Keratinocyte (primary cell): Measurements from ENCODE around the gene KLK6. TPM values are rescaled to one million over a fixed set of nuclear protein-coding genes. Genes with fewer than 3 reads are reported as not detected.

ENCODE experiments used
- DNase-seq: peaks from one replicate; pipeline ENCODE4 v3.0.0-alpha.2; 2011; ENCODE audit warnings: low read depth, missing footprints, low spot score
- FAIRE-seq: peaks from 2 replicates; lab custom pipeline; 2011; peaks lifted over from hg19 to GRCh38; lab: Jason Lieb, UNC
- H2AFZ ChIP-seq: 2 replicates; pipeline ENCODE4 v1.6.0; 2012; ENCODE audit warnings: low read length, control low read depth, inconsistent platforms; ENCODE audit not compliant: control insufficient read depth
- H3K27ac ChIP-seq: 2 replicates; pipeline ENCODE4 v1.5.1; 2011; ENCODE audit warnings: low read length; ENCODE audit not compliant: control insufficient read depth, insufficient read depth
- H3K27me3 ChIP-seq: 3 replicates; pipeline ENCODE4 v1.6.0; 2011; ENCODE audit warnings: low read length; ENCODE audit not compliant: control insufficient read depth, insufficient read depth; ENCODE audit errors: extremely low read depth
- H3K36me3 ChIP-seq, 2 experiments: 2 replicates in 1 of 2; 3 replicates in 1 of 2; pipeline ENCODE4 v1.5.1; 2011; ENCODE audit warnings: low read length in 2 of 2, mild to moderate bottlenecking in 1 of 2; ENCODE audit not compliant: control insufficient read depth in 2 of 2, insufficient read depth in 2 of 2; ENCODE audit errors: extremely low read depth in 1 of 2
- H3K4me1 ChIP-seq: 3 replicates; pipeline ENCODE4 v1.5.1; 2011; ENCODE audit warnings: low read length; ENCODE audit not compliant: control insufficient read depth, insufficient read depth; ENCODE audit errors: extremely low read depth
- H3K4me2 ChIP-seq: 3 replicates; pipeline ENCODE4 v1.6.0; 2011; ENCODE audit warnings: low read depth, low read length; ENCODE audit not compliant: control insufficient read depth, insufficient read depth; ENCODE audit errors: extremely low read depth
- H3K4me3 ChIP-seq, 3 experiments: fragments of 200-600 bp in 1 of 3; sonication (generic) in 1 of 3; 2 replicates in 2 of 3; 3 replicates in 1 of 3; pipeline ENCODE4 v1.5.1; 2011 to 2016; ENCODE audit warnings: low read length in 3 of 3, mild to moderate bottlenecking in 3 of 3, control low read depth in 2 of 3, inconsistent platforms in 1 of 3, low read depth in 1 of 3, mixed read lengths in 1 of 3, mixed run types in 1 of 3, moderate library complexity in 1 of 3; ENCODE audit not compliant: control insufficient read depth in 2 of 3, insufficient read depth in 2 of 3; ENCODE audit errors: extremely low read depth in 1 of 3
- H3K79me2 ChIP-seq: 2 replicates; pipeline ENCODE4 v1.6.0; 2012; ENCODE audit warnings: low read length; ENCODE audit not compliant: control insufficient read depth, insufficient read depth
- H3K9ac ChIP-seq: 3 replicates; pipeline ENCODE4 v1.6.0; 2011; ENCODE audit warnings: low read length; ENCODE audit not compliant: control insufficient read depth, insufficient read depth; ENCODE audit errors: extremely low read depth
- H3K9me1 ChIP-seq: 3 replicates; pipeline ENCODE4 v1.6.0; 2011; ENCODE audit warnings: low read length; ENCODE audit not compliant: control insufficient read depth, insufficient read depth; ENCODE audit errors: extremely low read depth
- H3K9me3 ChIP-seq: 2 replicates; pipeline ENCODE4 v1.5.1; 2012; ENCODE audit warnings: low read depth, low read length; ENCODE audit not compliant: control insufficient read depth
- H4K20me1 ChIP-seq: 3 replicates; pipeline ENCODE4 v1.6.0; 2011; ENCODE audit warnings: low read length; ENCODE audit not compliant: control insufficient read depth, insufficient read depth; ENCODE audit errors: extremely low read depth
- CTCF ChIP-seq, 3 experiments: IDR thresholded peaks in 1 of 3; conservative IDR thresholded peaks in 1 of 3; optimal IDR thresholded peaks in 1 of 3; 2 replicates in 2 of 3; 3 replicates in 1 of 3; pipeline versions ENCODE3 to v1.5.1; 2011; ENCODE audit warnings: low read length in 3 of 3, mild to moderate bottlenecking in 3 of 3, moderate library complexity in 2 of 3, control low read depth in 1 of 3, inconsistent platforms in 1 of 3; ENCODE audit not compliant: insufficient read depth in 2 of 3; ENCODE audit errors: extremely low read depth in 1 of 3
- EZH2 ChIP-seq: IDR thresholded peaks from one replicate; pipeline ENCODE4 v1.6.1; 2012; ENCODE audit warnings: inconsistent platforms, mild to moderate bottlenecking, low read length, moderate library complexity
- dilution Hi-C: fragments of 300-500 bp; cut with MboI; formaldehyde crosslinking; loops from one replicate; pipeline ENCODE4 v1.7.0; 2020; ENCODE audit warnings: low sequenced_read_pairs; ENCODE audit not compliant: extremely low pct_ligation_motif_present
- polyA plus RNA-seq, 5 experiments: library from polyadenylated mRNA; depleted of rRNA in 3 of 5; stranded (reverse) in 3 of 5; stranded (forward) in 1 of 5; unstranded in 1 of 5; fragments of >200 nt; gene quantifications; 1 replicate in 1 of 5; 2 replicates in 3 of 5; 3 replicates in 1 of 5; pipeline versions ENCODE4 v1.2.1 to v1.2.3, GENCODE V29; 2011 to 2012; ENCODE audit warnings: missing spikeins in 2 of 5, low read depth in 1 of 5, low replicate concordance in 1 of 5

The KLK6 gene
- polyA plus RNA-seq, 1 donor (not counting 4 experiments of a cell fraction or from before 2014, with no cell fraction given) = 1.9 TPM

- FAIRE-seq (no peak), DNase-seq (no peak)
- Histone ChIP-seq H3K9ac (no peak overlapping the region), H3K79me2 (peaks cover 7% of the 10 kb centered on the region), H3K27me3 (no peaks in the 10 kb centered on the region), H3K9me3 (no peaks in the 10 kb centered on the region), H3K36me3 (no peaks in the 10 kb centered on the region), H3K4me3 (no peak overlapping the region), H2AFZ (no peak overlapping the region), H3K9me1 (no peaks in the 10 kb centered on the region), H4K20me1 (no peaks in the 10 kb centered on the region), H3K4me2 (no peak overlapping the region), H3K4me1 (peaks cover 44% of the 10 kb centered on the region), H3K27ac (no peak overlapping the region)
- no peak for TF ChIP-seq EZH2
- no peak for TF ChIP-seq CTCF (optimal IDR thresholded peaks at IDR 0.05 in 1 of 3, IDR thresholded peaks at IDR 0.05 in 1 of 3, conservative IDR thresholded peaks at IDR 0.05 in 1 of 3; ENCODE audit: extremely low read depth in 1 of 3, insufficient read depth in 2 of 3, low read length in 3 of 3)
- dilution Hi-C loops = no loop called here
Measured at GRCh38 chr19:51005248-51005647, 35.9 kb upstream of the KLK6 start.

- peaks cover 0 to 6% of the 10 kb centered on the region in 2 experiments for H3K36me3 ChIP-seq
- no peak overlapping the region for H3K27ac ChIP-seq
- no peaks in the 10 kb centered on the region for H3K9me1 ChIP-seq
- H3K9ac ChIP-seq = no peak overlapping the region
- no peaks in the 10 kb centered on the region for H3K27me3 ChIP-seq
- peaks cover 42% of the 10 kb centered on the region for H3K4me1 ChIP-seq
- no peak overlapping the region for H2AFZ ChIP-seq
- dilution Hi-C loops = no loop called here
- no peaks in the 10 kb centered on the region for H4K20me1 ChIP-seq
- DNase-seq (no peak), FAIRE-seq (no peak)
- H3K79me2 ChIP-seq = peaks cover 14% of the 10 kb centered on the region
- no peak overlapping the region for H3K4me2 ChIP-seq
- no peak overlapping the region for H3K4me3 ChIP-seq
- no peak for TF ChIP-seq EZH2
- TF ChIP-seq CTCF (optimal IDR thresholded peaks at IDR 0.05 in 1 of 3, IDR thresholded peaks at IDR 0.05 in 1 of 3, conservative IDR thresholded peaks at IDR 0.05 in 1 of 3; ENCODE audit: extremely low read depth in 1 of 3, insufficient read depth in 2 of 3, low read length in 3 of 3) = no peak
- no peaks in the 10 kb centered on the region for H3K9me3 ChIP-seq
Measured at GRCh38 chr19:51003316-51003715, 33.9 kb upstream of the KLK6 start.
